KOPT-K1 (cell line): ENCODE data around the gene ABCB11.

ENCODE experiments used
- H3K27ac ChIP-seq: fragments of 200-600 bp; sonication (generic); 2 replicates; pipeline ENCODE4 v1.5.1; 2016; ENCODE audit warnings: antibody characterized with exemption, mild to moderate bottlenecking, low read depth, low read length; ENCODE audit not compliant: poor library complexity, severe bottlenecking
- H3K36me3 ChIP-seq: fragments of 200-600 bp; sonication (generic); 2 replicates; pipeline ENCODE4 v1.5.1; 2017; ENCODE audit warnings: antibody characterized with exemption, mild to moderate bottlenecking, low read length, moderate library complexity; ENCODE audit not compliant: insufficient read depth
- H3K9me3 ChIP-seq: fragments of 200-600 bp; sonication (generic); 2 replicates; pipeline ENCODE4 v1.5.1; 2017; ENCODE audit warnings: antibody characterized with exemption, low read length, mild to moderate bottlenecking; ENCODE audit not compliant: insufficient read depth, poor library complexity, severe bottlenecking

The ABCB11 gene

GRCh38 chr2:168920504-168921157 lies 110.5 kb downstream of the ABCB11 start:
- H3K27ac ChIP-seq = no peak overlapping the region
- peaks cover 3% of the 10 kb centered on the region for H3K9me3 ChIP-seq
- no peaks in the 10 kb centered on the region for H3K36me3 ChIP-seq

GRCh38 chr2:168916331-168916675 lies 114.8 kb downstream of the ABCB11 start:
- Histone ChIP-seq H3K36me3 (no peaks in the 10 kb centered on the region), H3K27ac (no peak overlapping the region), H3K9me3 (peaks cover 7% of the 10 kb centered on the region)

GRCh38 chr2:168915441-168916330 lies 115.4 kb downstream of the ABCB11 start:
- H3K9me3 ChIP-seq = peaks cover 7% of the 10 kb centered on the region
- no peak overlapping the region for H3K27ac ChIP-seq
- no peaks in the 10 kb centered on the region for H3K36me3 ChIP-seq

- Histone ChIP-seq H3K27ac (no peak overlapping the region), H3K9me3 (peaks cover 7% of the 10 kb centered on the region), H3K36me3 (no peaks in the 10 kb centered on the region)
These were observed 117.6 kb downstream of the ABCB11 start for GRCh38 chr2:168913495-168913894.

GRCh38 chr2:168912901-168913369 lies 118.2 kb downstream of the ABCB11 start:
- Histone ChIP-seq H3K36me3 (no peaks in the 10 kb centered on the region), H3K27ac (no peak overlapping the region), H3K9me3 (peaks cover 7% of the 10 kb centered on the region)

GRCh38 chr2:168912466-168912865 lies 118.7 kb downstream of the ABCB11 start:
- Histone ChIP-seq H3K36me3 (no peaks in the 10 kb centered on the region), H3K9me3 (peaks cover 7% of the 10 kb centered on the region), H3K27ac (no peak overlapping the region)

- peaks cover under 1% of the 10 kb centered on the region for H3K9me3 ChIP-seq
- no peak overlapping the region for H3K27ac ChIP-seq
- no peaks in the 10 kb centered on the region for H3K36me3 ChIP-seq
These were observed 120.8 kb downstream of the ABCB11 start for GRCh38 chr2:168910330-168910729.

- Histone ChIP-seq H3K9me3 (no peaks in the 10 kb centered on the region), H3K27ac (no peak overlapping the region), H3K36me3 (no peaks in the 10 kb centered on the region)
These were observed 123.0 kb downstream of the ABCB11 start for GRCh38 chr2:168907940-168908662.

GRCh38 chr2:168904358-168904757 lies 126.8 kb downstream of the ABCB11 start:
- H3K9me3 ChIP-seq = no peaks in the 10 kb centered on the region
- no peaks in the 10 kb centered on the region for H3K36me3 ChIP-seq
- H3K27ac ChIP-seq = no peak overlapping the region

GRCh38 chr2:168903888-168904287 lies 127.2 kb downstream of the ABCB11 start:
- no peak overlapping the region for H3K27ac ChIP-seq
- H3K36me3 ChIP-seq = no peaks in the 10 kb centered on the region
- H3K9me3 ChIP-seq = no peaks in the 10 kb centered on the region

GRCh38 chr2:168901003-168901402 lies 130.1 kb downstream of the ABCB11 start, which contains the start of gene G6PC2:
Gene G6PC2 (plus strand): TSS chr2:168901291. CDS start chr2:168901332, 41 bp downstream.
- Histone ChIP-seq H3K9me3 (no peaks in the 10 kb centered on the region), H3K36me3 (no peaks in the 10 kb centered on the region), H3K27ac (no peak within 1 kb of the TSS)

GRCh38 chr2:168897449-168897848 lies 133.7 kb downstream of the ABCB11 start:
- Histone ChIP-seq H3K9me3 (no peaks in the 10 kb centered on the region), H3K36me3 (no peaks in the 10 kb centered on the region), H3K27ac (no peak overlapping the region)

- H3K9me3 ChIP-seq = no peaks in the 10 kb centered on the region
- H3K36me3 ChIP-seq = no peaks in the 10 kb centered on the region
- H3K27ac ChIP-seq = no peak overlapping the region
These were observed 134.3 kb downstream of the ABCB11 start for GRCh38 chr2:168896783-168897182.

- no peaks in the 10 kb centered on the region for H3K36me3 ChIP-seq
- no peak overlapping the region for H3K27ac ChIP-seq
- H3K9me3 ChIP-seq = no peaks in the 10 kb centered on the region
These were observed 135.4 kb downstream of the ABCB11 start for GRCh38 chr2:168895771-168896170.

GRCh38 chr2:168894720-168895119 lies 136.4 kb downstream of the ABCB11 start:
- H3K9me3 ChIP-seq = no peaks in the 10 kb centered on the region
- no peak overlapping the region for H3K27ac ChIP-seq
- no peaks in the 10 kb centered on the region for H3K36me3 ChIP-seq
